Measurements from ENCODE around the gene PHLDA1. TPM values are rescaled to one million over a fixed set of nuclear protein-coding genes. Genes with fewer than 3 reads are reported as not detected.

The PHLDA1 gene
- total RNA-seq, 1 donor from 2014 or later = 5.2 TPM

GRCh38 chr12:76037130-76038103 is 5.8 kb upstream of the PHLDA1 start:
- peak; percentile 34 for DNase-seq (ENCODE audit: low spot score)

- no peak for DNase-seq (ENCODE audit: low spot score)
These were observed 3.5 kb upstream of the PHLDA1 start for GRCh38 chr12:76035045-76035444.

GRCh38 chr12:76033081-76034011 is 1.8 kb upstream of the PHLDA1 start:
- no peak for DNase-seq (ENCODE audit: low spot score)

- peak; percentile 31 for DNase-seq (ENCODE audit: low spot score)
These were observed 736 bp upstream of the PHLDA1 start for GRCh38 chr12:76032043-76032981.

- no peak for DNase-seq (ENCODE audit: low spot score)
These were observed 529 bp downstream of the PHLDA1 start for GRCh38 chr12:76031081-76031413.

GRCh38 chr12:76030341-76031080 is 1.1 kb downstream of the PHLDA1 start:
- DNase-seq (ENCODE audit: low spot score) = peak; percentile 30

GRCh38 chr12:76029982-76030340 is 1.6 kb downstream of the PHLDA1 start:
- no peak for DNase-seq (ENCODE audit: low spot score)

- DNase-seq (ENCODE audit: low spot score) = no peak
These were observed 2.9 kb downstream of the PHLDA1 start for GRCh38 chr12:76028571-76029277.

GRCh38 chr12:76026643-76027063 is 4.9 kb downstream of the PHLDA1 start:
- DNase-seq (ENCODE audit: low spot score) = no peak

GRCh38 chr12:76025601-76026575 is 5.7 kb downstream of the PHLDA1 start:
- DNase-seq (ENCODE audit: low spot score) = no peak

GRCh38 chr12:76024942-76025600 is 6.5 kb downstream of the PHLDA1 start:
- no peak for DNase-seq (ENCODE audit: low spot score)

GRCh38 chr12:76024102-76024781 is 7.3 kb downstream of the PHLDA1 start:
- DNase-seq (ENCODE audit: low spot score) = no peak

GRCh38 chr12:76023069-76023690 is 8.4 kb downstream of the PHLDA1 start:
- DNase-seq (ENCODE audit: low spot score) = no peak

GRCh38 chr12:76022506-76022905 is 9.1 kb downstream of the PHLDA1 start:
- no peak for DNase-seq (ENCODE audit: low spot score)

GRCh38 chr12:76020731-76021672 is 10.6 kb downstream of the PHLDA1 start:
- no peak for DNase-seq (ENCODE audit: low spot score)

GRCh38 chr12:76020281-76020680 is 11.3 kb downstream of the PHLDA1 start:
- DNase-seq (ENCODE audit: low spot score) = peak; percentile 31
